GM20000 (cell line): ENCODE data around the gene PLPP6.

Experiments used
- DNase-seq: peaks from one replicate; pipeline ENCODE4 v3.0.0; 2012; ENCODE audit warnings: low spot score
- TF ChIP-seq, protein P1 (sequence below): IDR thresholded peaks from 2 replicates; pipeline ENCODE4 v1.5.1; 2012; ENCODE audit warnings: mild to moderate bottlenecking, control low read depth; ENCODE audit errors: extremely low read depth, missing control alignments

The PLPP6 gene

DNA sequence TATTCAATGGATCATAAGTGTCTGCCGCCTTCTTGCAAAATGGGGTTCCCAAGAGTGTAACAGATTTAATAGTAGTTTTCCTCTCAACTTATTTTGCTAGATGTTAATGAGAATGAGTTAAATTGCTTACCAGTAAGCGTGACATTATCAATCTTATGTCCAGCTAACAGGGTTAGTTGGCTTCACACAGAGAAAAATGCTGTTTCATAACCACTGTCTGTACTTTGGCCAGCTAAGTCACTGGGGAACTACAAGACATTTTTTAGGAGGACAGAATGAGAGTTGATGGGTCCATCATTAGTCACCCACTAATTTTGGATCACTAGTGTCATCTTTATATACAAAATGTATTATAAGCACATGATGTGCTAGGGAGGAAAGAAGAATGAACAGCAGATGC, 18.7 kb downstream of the PLPP6 start:
- no peak for DNase-seq

DNA sequence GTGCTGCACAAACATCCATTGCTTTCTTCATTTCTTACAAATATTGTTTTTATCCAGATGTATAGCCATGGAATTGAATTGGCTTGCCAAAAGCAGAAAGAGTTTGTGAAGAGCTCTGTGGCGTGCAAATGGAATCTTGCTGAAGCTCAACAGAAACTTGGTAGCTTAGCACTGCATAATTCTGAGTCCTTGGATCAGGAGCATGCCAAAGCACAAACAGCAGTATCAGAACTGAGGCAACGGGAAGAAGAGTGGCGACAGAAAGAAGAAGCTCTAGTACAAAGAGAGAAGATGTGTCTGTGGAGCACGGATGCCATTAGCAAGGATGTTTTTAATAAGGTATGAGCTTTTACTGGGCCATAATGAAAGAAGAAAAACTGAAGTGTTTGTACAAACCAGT, 22.7 kb downstream of the PLPP6 start:
- DNase-seq, result no peak
- TF ChIP-seq, protein P1, sequence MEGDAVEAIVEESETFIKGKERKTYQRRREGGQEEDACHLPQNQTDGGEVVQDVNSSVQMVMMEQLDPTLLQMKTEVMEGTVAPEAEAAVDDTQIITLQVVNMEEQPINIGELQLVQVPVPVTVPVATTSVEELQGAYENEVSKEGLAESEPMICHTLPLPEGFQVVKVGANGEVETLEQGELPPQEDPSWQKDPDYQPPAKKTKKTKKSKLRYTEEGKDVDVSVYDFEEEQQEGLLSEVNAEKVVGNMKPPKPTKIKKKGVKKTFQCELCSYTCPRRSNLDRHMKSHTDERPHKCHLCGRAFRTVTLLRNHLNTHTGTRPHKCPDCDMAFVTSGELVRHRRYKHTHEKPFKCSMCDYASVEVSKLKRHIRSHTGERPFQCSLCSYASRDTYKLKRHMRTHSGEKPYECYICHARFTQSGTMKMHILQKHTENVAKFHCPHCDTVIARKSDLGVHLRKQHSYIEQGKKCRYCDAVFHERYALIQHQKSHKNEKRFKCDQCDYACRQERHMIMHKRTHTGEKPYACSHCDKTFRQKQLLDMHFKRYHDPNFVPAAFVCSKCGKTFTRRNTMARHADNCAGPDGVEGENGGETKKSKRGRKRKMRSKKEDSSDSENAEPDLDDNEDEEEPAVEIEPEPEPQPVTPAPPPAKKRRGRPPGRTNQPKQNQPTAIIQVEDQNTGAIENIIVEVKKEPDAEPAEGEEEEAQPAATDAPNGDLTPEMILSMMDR, result no peak

More for the DNA sequence above, 18.7 kb downstream of the PLPP6 start:
- TF ChIP-seq, protein P1, result no peak

DNA sequence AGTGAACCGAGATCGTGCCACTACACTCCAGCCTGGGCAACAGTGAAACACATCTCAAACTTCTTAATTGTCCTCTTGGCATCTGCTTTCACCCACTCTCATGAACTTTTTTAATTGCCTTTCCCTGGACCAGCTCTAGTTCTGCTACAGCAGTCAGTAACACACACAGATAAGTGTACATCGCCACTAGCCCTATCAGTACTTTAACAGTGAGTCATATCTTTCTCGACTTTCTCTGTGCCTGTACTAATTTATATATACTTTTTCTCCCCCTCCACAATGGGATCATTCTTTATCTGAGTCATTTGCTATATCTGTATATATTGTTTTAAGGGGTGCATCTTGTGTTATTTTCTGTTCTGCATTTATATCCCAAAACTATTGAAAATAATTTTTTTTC, 24.0 kb downstream of the PLPP6 start:
- no peak for DNase-seq
- TF ChIP-seq, protein P1, result no peak

DNA sequence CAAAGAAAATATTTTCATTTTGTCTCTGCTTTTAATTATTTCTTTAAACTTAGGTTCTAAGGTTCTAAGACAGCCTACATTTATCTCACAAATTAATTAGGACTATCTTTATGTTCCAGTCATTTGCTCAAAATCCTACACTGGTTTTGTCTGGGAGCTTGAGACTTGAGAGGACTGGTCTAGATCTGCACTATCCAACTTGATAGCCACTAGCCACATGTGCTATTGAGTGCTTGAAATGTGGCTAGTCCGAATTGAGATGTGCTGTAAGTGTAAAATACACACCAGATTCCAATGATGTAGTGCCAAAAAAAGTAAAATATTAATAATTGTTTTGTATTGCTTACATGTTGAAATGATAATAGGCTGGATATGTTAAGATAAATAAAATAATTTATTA, 24.5 kb downstream of the PLPP6 start:
- no peak for DNase-seq
- TF ChIP-seq, protein P1, result no peak

DNA sequence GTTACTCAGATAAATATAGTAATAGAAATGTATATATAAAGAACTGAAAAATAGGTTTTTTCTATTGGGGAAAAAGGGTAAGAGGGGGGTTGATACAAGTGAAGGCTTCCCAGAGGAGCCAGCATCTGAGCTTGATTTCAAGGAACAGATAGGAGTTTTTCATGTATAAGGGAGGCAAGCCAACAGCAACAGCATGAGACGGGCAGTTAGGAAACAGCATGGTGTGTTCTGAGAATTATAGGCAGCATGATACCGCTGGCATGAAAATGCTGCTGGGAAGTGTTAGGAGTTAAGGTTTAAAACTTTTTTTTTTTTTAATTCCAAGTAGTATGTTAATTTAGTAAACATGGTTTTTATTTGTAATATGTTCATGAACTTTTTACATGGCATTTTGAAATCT, 26.9 kb downstream of the PLPP6 start:
- no peak for DNase-seq
- TF ChIP-seq, protein P1, result no peak

DNA sequence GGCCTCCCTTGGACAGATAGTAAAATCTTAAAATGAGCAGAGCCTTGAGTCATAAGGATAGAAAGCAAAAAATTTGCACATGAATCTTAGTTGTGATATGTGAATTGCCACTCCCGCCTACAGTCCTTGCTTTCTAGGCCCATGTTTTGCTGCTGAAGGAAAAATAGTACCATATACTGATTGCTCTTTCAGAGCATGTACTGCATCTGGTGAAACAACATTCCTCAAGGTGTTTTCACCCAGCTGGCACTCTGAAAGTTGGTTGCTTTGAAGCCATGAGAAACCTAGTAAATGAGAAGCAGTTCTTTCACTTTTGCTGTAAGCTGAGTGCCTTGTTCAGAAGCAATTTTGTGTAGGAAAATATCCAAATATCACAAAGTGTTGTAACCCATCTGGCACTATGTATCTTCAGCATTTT, 27.6 kb downstream of the PLPP6 start:
- TF ChIP-seq, protein P1, result no peak

DNA sequence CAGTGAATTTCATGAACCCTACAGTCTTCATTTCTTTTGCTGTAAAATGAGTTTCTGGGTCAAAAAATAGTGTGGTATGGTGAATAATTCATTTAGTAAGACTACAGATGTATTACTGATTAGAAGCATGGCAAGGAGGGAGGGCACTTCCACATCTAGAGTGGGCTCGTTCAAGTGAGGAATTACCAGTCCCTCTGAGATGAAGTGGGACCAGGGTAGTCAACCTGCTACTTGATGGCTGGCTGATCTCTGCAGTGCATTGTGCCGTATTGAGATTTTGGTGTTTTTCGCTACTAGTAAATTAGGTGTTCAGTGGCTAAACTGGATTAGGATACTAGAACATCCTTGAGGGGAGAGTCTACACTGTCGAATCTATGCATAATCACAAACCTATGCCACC, 28.1 kb downstream of the PLPP6 start:
- TF ChIP-seq, protein P1, result no peak
- DNase-seq, result no peak

More for the DNA sequence above, 27.6 kb downstream of the PLPP6 start:
- peak; percentile 27 for DNase-seq
